Dendritic cell treated with granulocyte-macrophage colony-stimulating factor and Interleukin-4, amounts not matched to agents 40 ng/mL and 50 ng/mL, for 4 days (primary cell): ENCODE measurements around the gene CXCL1.

ENCODE experiments used
- H3K27ac Mint-ChIP-seq: one replicate; pipeline ENCODE4 v1.8.0; 2022; ENCODE audit warnings: mild to moderate bottlenecking, mixed read lengths
- H3K27me3 Mint-ChIP-seq: one replicate; pipeline ENCODE4 v1.8.0; 2022; ENCODE audit warnings: mild to moderate bottlenecking, mixed read lengths
- H3K36me3 Mint-ChIP-seq: one replicate; pipeline ENCODE4 v1.8.0; 2022; ENCODE audit warnings: low read depth, mixed read lengths
- H3K4me1 Mint-ChIP-seq: one replicate; pipeline ENCODE4 v1.8.0; 2022; ENCODE audit warnings: low read depth, mixed read lengths
- H3K4me3 Mint-ChIP-seq: one replicate; pipeline ENCODE4 v1.8.0; 2022; ENCODE audit warnings: mild to moderate bottlenecking, moderate library complexity, mixed read lengths
- H3K9me3 Mint-ChIP-seq: one replicate; pipeline ENCODE4 v1.8.0; 2022; ENCODE audit warnings: mixed read lengths
- intact Hi-C: fragments of 100-400 bp; cut with micrococcal nuclease; formaldehyde crosslinking; loops from one replicate; pipeline ENCODE4 v1.15.0; 2022

The CXCL1 gene

DNA sequence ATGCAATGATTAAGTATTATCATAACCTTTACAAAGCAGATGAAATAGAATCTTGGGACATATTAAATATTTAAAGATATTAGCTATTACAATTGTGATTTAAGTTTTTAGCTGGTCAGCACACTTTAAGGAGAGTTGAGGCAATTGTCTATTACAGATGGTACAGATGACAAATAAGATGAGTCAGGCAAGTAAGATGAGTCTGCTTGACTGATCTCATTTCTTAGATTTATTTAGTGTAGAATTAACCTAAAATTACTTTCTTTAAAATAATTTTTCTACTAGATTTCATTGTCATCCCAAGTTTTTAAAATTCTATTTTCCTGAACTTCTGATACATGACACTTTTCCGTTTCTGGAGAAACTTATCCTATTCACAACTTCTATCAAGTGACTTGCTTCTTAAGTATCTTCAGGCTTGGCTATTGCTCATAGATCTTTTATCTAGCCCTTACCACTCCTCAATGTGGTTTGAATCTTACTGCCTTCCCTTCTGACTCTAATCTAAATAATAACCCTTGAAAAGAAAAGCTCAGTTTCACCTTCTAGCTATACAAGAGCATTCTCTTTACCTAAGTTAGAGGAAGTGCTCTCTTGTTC lies 32.9 kb downstream of the CXCL1 start:
- Mint-ChIP-seq H3K36me3 (no peaks in the 10 kb centered on the region), H3K9me3 (no peaks in the 10 kb centered on the region), H3K27ac (no peak overlapping the region), H3K4me3 (no peak overlapping the region), H3K4me1 (peaks cover 15% of the 10 kb centered on the region), H3K27me3 (no peaks in the 10 kb centered on the region)
- intact Hi-C loops = no loop called here

DNA sequence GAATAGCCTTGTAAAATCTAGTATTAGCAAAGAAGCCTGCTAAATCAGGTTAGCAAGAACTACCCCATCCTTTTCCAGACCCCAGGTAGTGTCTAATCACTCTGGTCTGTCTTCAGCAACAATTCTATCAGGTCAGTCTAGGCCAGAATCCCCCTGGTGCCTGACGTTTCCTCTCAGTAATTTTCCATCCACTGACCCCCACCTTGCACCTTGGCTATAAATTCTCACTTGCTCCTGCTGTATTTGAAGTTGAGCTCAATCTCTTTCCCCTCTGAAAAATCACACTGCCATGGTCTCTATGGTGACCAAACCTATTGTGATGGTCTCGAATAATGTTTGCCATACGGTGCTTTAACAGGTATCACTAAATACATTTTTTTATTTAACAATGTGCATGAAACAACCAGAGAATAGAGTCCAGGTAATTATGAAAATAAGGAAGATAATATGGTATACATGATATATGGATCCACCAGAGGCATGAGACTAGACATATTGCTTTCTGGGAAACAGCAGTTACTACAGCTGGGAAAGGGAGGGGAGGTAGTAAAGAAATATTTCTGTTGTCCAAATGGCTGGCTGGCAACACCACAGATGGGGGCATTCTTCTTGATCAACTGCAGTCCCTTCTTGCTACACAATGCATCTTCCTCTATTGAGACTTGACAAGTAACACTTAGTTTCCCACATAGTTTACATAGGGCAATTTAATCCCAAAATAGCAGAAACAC lies 33.8 kb downstream of the CXCL1 start:
- intact Hi-C loops = no loop called here
- Mint-ChIP-seq H3K4me1 (peaks cover 15% of the 10 kb centered on the region), H3K9me3 (no peaks in the 10 kb centered on the region), H3K27me3 (no peaks in the 10 kb centered on the region), H3K4me3 (no peak overlapping the region), H3K36me3 (no peaks in the 10 kb centered on the region), H3K27ac (no peak overlapping the region)

DNA sequence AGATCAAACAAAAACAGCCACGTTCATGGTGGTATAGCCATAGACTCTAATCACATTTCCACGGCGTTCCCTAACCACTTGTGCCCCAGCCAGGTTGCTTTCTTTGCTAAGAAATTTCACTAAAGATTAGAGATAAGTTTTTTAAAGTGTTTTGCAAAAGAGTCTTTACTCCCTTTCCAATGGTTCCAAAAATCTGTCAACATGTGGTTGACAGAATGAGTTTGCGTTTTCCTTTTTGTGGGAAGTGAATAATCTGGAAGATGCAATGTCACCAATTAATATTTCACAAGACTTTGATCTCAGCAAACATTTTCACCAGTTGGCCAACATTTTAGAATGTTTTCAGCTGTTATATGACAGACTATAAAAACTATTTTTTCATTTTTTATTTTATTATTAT lies 35.3 kb downstream of the CXCL1 start:
- H3K27me3 Mint-ChIP-seq = no peaks in the 10 kb centered on the region
- intact Hi-C loops = no loop called here
- no peaks in the 10 kb centered on the region for H3K36me3 Mint-ChIP-seq
- peaks cover 15% of the 10 kb centered on the region for H3K4me1 Mint-ChIP-seq
- H3K4me3 Mint-ChIP-seq = no peak overlapping the region
- H3K9me3 Mint-ChIP-seq = no peaks in the 10 kb centered on the region
- H3K27ac Mint-ChIP-seq = no peak overlapping the region

DNA sequence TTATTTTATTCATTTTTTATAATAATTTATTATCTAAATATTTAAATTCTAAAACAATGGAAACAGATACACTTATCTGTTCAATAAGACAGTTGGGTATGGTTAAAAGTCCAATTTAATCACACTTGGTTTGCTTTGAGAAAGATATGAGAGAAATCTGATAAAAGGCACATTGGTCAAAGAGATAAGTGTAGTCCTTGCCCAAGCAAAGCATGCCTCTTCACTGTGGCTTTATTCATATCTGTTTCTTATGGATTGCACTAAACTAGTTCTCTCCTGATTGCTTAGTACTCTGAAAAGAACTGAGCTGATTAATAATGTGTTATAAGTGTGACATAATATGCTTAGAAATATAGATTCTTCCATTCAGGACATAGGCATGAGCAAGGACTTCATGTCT lies 39.8 kb downstream of the CXCL1 start:
- Mint-ChIP-seq H3K36me3 (no peaks in the 10 kb centered on the region), H3K9me3 (no peaks in the 10 kb centered on the region), H3K4me1 (peaks cover 6% of the 10 kb centered on the region), H3K27ac (no peak overlapping the region), H3K27me3 (no peaks in the 10 kb centered on the region), H3K4me3 (no peak overlapping the region)
- intact Hi-C loops = no loop called here

DNA sequence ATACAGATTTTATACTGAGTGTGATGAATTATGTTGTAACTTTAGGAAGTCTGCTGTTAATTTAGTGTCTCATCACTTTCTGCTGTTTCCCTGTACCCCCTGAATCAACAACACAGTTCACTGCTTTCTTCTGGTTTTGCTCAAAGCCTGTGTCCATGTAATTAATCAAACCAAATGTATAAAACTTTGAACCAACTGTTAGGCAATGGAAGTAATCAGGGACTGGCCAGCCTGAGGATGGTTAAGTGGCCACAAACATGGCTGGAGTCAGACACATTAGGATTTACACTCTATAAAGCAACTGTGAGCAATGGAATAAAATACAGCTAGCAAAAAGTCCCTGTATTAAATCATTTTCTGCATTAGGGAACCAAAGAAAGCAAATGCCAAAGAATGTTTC lies 42.6 kb downstream of the CXCL1 start:
- intact Hi-C loops = no loop called here
- Mint-ChIP-seq H3K27me3 (no peaks in the 10 kb centered on the region), H3K4me3 (no peak overlapping the region), H3K4me1 (no peaks in the 10 kb centered on the region), H3K9me3 (no peaks in the 10 kb centered on the region), H3K36me3 (no peaks in the 10 kb centered on the region), H3K27ac (no peak overlapping the region)

DNA sequence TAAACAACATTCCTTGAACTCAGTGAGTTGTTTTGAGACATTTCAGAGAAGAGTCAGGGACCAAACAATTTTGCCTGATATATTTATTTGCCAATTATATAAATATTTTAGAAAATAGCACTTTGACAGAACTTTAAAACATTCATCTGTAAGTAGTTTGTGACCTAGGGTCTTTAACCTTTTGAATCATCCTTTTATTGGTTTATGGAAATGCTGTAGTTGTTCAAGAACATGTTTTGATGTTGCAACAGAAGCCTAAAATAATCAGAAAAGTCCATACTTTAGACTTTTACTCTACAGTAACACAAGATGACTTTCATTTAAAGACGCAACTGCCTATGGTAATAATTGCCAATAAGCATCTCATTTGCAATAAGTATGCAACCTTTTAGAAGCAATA lies 43.0 kb downstream of the CXCL1 start:
- no peak overlapping the region for H3K27ac Mint-ChIP-seq
- H3K27me3 Mint-ChIP-seq = no peaks in the 10 kb centered on the region
- no peaks in the 10 kb centered on the region for H3K9me3 Mint-ChIP-seq
- H3K4me1 Mint-ChIP-seq = no peaks in the 10 kb centered on the region
- no peak overlapping the region for H3K4me3 Mint-ChIP-seq
- intact Hi-C loops = no loop called here
- H3K36me3 Mint-ChIP-seq = no peaks in the 10 kb centered on the region

DNA sequence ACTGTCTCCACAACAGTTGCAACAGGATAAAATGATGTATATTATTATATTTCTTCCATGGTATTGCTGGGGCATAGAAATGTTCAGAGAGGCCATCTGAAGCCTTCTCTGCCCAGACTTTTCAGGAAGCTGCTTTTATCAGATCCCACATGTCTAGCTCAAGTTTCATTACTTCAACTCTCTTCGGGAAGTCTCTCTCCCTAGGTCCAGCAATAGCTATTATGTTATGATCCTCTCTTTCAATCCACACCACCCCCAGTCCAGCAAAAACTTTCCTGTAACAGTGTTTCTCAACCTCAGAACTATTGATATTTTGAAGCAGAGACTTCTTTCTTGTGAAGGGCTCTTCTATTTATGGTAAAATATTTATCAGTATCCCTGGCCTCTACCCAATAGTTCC lies 44.9 kb downstream of the CXCL1 start:
- Mint-ChIP-seq H3K36me3 (no peaks in the 10 kb centered on the region), H3K9me3 (no peaks in the 10 kb centered on the region), H3K27ac (no peak overlapping the region), H3K4me1 (no peaks in the 10 kb centered on the region), H3K27me3 (no peaks in the 10 kb centered on the region), H3K4me3 (no peak overlapping the region)
- intact Hi-C loops = no loop called here

DNA sequence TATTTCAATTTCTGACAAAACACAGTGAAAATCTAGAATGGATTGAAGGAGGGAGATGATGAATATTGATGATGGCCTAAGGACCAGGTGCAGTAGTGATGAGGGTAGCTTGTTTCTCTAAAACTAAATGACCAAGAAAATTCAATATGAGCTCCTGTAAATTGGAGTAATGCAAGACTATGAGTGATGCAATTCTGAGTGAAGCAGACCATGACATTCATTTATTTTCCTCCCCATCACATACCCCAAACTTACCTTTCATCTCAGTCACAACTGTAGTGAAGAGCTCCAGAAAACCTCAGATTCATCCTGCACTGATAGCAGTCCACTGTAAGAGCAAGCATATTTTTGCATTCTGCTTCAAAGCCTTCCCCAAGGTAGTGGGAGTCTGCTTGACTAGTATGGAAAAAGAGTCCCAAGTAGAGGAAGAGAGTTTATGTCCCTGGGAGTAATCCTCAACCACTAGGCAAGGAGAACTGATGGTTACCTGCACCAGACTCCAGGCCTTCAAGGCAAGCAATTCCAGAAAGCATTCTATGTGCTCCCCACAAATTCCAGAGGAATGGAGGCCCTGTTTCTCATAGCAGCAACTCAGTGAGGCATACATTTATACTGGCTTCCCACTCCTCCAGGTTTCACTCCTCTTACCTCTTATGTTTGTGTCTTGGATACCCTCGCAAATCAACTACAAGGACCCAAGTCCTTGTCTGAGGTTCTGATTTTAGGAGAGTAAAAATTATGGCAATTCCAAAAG lies 47.2 kb downstream of the CXCL1 start:
- Mint-ChIP-seq H3K27me3 (no peaks in the 10 kb centered on the region), H3K4me3 (no peak overlapping the region), H3K9me3 (no peaks in the 10 kb centered on the region), H3K36me3 (no peaks in the 10 kb centered on the region), H3K4me1 (no peaks in the 10 kb centered on the region), H3K27ac (no peak overlapping the region)
- intact Hi-C loops = no loop called here

DNA sequence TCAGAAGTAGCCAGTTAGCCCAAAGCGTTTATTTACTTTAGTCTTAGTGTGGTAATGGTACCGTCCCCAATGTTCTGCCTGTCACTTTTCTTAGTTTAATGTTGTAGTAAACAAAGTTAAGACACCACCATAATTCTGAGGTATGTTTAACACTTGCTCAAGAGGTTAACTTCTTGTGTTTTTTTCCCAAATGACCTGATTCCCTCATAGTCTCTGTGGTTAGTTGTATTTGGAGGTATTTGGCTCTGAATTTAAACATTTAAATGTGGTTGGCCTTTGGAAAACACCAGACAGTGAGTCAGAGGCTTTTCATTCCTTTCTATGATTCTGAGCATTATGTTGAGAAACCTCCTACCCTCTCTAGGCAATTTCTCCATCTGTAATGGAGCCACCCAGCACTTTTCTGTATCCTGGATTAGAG lies 47.9 kb downstream of the CXCL1 start:
- intact Hi-C loops = no loop called here
- Mint-ChIP-seq H3K27me3 (no peaks in the 10 kb centered on the region), H3K4me1 (no peaks in the 10 kb centered on the region), H3K4me3 (no peak overlapping the region), H3K9me3 (no peaks in the 10 kb centered on the region), H3K27ac (no peak overlapping the region), H3K36me3 (no peaks in the 10 kb centered on the region)

DNA sequence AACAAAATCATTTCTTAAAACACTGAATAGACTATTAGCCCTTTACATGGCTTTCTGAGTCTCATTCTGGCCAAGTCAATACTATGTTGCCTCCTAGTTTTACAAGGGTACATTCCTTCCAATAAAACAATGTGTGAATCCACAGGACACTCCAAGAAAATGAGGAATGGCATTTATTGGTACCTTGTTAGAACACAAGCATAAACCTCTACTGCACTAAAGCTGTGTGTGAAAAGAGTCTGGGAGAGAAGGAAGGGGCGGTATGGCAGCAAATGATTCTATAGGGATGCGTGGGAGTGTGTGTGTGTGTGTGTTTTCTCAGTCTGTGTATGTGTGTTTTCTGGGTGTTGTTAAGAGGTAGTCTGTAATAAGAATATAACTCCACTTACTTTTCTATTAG lies 48.9 kb downstream of the CXCL1 start:
- Mint-ChIP-seq H3K36me3 (no peaks in the 10 kb centered on the region), H3K9me3 (no peaks in the 10 kb centered on the region), H3K27ac (no peak overlapping the region), H3K27me3 (no peaks in the 10 kb centered on the region), H3K4me1 (no peaks in the 10 kb centered on the region), H3K4me3 (no peak overlapping the region)
- intact Hi-C loops = no loop called here

DNA sequence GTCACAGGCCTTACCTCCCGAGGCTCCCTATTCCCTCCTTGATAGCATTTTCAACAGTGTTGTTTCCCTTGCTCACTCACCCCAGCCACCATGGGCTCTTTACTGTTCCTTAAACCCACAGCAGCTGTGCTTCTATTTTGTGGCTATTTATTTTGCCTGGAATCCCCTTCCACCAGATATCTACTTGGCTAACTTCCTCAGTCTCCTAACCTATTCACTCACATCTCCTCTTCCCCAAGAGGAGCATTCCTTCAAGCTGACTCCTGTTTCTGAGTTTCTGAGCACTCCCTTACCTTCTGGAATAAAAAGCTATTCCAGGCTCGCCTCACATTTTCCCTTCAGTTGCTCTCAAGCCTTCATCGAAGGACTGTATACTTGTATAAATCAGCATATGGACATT lies 50.5 kb downstream of the CXCL1 start:
- no peaks in the 10 kb centered on the region for H3K9me3 Mint-ChIP-seq
- no peaks in the 10 kb centered on the region for H3K36me3 Mint-ChIP-seq
- no peak overlapping the region for H3K4me3 Mint-ChIP-seq
- no peaks in the 10 kb centered on the region for H3K4me1 Mint-ChIP-seq
- H3K27ac Mint-ChIP-seq = no peak overlapping the region
- H3K27me3 Mint-ChIP-seq = no peaks in the 10 kb centered on the region
- intact Hi-C loops = loop anchor here (5.0 kb wide), 1 partner anchor 257 kb away; no protein-coding TSS in a partner anchor
